HG03159 (cell line): Measurements from ENCODE around the gene TEX51.

Source experiments
- ATAC-seq: cut with Tn5 transposase; IDR thresholded peaks from one replicate; pipeline ENCODE4 v1.9.1; 2021; ENCODE audit warnings: mild to moderate bottlenecking, moderate library complexity; ENCODE audit not compliant: unreplicated experiment

TEX51 gene

DNA sequence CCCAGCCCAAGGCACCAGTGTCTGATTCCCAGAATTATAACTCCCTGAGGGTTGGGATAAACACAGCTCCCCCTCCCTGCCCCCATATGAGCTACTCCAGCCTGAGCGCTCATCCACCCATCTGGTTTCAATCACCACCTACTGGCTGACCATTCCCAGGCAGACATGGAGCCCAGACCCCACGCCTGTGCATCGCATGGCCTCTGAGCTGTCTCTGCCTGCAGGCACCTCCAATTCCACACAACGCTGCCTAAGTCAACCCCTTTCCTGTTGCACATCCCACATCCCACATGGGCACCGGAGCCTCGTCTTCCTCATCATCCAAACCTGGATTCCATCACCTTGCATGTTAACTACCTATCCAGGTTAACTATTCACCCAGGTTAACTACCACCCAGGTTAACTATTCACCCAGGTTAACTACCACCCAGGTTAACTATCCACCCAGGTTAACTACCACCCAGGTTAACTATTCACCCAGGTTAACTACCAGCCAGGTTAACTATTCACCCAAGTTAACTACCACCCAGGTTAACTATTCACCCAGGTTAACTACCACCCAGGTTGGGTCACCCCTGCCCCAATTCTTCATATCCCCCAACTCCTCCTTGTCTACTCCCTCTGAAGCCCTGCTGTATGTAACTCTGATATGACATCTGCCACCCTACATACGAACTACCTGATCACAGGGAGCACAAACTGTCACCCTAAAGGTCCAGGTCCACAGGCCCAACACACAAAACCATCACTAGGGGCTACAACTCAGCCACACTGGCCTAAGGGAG is 47.8 kb downstream of the TEX51 start:
- ATAC-seq: no peak

DNA sequence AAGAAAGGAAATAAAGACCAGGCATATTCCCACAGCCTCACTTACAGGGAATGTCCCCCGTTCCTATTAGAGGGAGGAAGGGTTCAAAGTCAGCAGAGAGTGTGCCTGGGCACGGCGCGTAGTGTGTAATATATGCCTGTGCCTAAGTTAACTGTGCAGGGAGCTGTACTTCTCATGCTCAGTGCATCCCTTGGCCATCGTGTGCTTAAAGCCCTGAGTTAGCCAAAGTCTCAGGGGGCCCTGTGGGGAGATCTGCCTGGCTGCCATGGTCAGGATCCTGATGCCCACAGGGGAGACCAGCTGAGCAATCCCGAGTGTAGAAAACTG is 48.4 kb downstream of the TEX51 start:
- ATAC-seq: no peak

DNA sequence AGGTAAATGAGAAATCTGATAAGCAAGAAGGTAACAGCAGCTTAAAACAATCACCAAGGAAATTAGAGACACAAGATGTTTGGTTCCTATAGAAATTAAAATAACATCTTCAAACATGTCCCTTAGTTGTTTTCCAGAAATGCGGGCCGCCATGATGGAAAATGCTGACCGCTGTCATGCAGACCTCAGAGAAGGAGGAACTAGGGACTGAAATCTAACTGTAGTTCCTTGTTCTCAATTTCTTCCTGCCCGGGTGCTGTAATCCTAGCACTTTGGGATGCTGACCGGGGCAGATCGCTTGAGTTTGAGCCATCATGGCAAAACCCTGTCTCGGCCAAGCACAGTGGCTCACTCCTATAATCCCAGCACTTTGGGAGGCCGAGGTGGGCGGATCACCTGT is 51.1 kb downstream of the TEX51 start:
- ATAC-seq: no peak

DNA sequence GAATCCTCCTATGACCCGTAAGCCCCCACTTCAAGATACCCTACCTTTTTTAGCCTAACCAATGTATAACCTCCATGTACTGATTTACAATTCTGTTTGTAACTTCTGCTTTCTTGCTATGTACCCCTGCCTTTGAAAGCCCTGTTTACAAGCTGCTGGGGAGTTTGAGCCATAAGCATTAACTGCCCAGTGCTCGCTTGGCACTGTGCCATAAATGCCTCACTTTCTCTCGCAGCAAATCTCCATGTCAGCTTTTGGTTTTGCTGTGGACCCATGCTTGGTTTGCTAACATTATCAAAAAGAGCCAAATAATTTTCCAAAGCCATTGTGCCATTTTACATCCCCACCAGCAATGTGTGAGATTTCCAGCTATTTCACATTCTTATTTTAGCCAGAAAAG is 51.8 kb downstream of the TEX51 start:
- no peak for ATAC-seq
